Measurements from ENCODE around the gene TAPBPL. TPM values are rescaled to one million over a fixed set of nuclear protein-coding genes. Genes with fewer than 3 reads are reported as not detected.
A peak's percentile ranks its signal among the peaks of the same experiment; 100 is the strongest.

Gene TAPBPL
- total and polyA plus RNA-seq, 2 of the 13 experiments (the other 11 are each of a cell fraction or from before 2014, with no cell fraction given): 10.0 to 14.5 TPM

DNA sequence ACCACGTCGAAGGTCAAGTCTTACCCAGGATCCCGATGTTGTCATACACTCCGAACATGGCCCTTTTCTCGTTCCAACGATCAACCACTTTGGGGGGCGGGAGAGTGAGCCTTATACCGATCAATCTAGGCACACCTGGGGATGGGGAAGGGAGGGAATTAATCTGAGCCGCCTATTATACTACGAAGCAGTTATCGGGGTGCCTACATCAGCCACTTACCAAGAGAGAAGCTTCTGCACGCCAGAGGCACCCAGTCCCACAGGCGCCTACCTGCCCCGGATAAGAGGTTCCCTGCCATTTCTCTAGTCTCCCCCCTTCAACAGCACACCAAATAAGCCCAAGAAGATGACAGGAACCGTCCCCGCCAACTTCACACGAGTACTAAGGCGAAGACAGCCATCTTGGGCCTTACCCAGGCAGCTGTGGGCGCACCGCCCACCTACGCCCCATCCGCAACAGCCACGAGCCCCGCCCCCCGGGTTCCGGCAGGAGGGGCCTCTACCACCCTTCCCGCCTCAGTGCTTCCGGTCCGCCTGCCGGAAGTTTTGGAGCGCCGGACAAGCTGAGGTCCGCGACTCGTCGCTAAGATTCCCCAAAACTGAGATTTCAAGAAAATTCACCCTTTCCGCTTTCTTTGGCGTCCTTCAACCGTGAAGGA lies 41.1 kb downstream of the TAPBPL start, which contains the start of gene MRPL51 (continued):
- TF ChIP-seq, protein P1, sequence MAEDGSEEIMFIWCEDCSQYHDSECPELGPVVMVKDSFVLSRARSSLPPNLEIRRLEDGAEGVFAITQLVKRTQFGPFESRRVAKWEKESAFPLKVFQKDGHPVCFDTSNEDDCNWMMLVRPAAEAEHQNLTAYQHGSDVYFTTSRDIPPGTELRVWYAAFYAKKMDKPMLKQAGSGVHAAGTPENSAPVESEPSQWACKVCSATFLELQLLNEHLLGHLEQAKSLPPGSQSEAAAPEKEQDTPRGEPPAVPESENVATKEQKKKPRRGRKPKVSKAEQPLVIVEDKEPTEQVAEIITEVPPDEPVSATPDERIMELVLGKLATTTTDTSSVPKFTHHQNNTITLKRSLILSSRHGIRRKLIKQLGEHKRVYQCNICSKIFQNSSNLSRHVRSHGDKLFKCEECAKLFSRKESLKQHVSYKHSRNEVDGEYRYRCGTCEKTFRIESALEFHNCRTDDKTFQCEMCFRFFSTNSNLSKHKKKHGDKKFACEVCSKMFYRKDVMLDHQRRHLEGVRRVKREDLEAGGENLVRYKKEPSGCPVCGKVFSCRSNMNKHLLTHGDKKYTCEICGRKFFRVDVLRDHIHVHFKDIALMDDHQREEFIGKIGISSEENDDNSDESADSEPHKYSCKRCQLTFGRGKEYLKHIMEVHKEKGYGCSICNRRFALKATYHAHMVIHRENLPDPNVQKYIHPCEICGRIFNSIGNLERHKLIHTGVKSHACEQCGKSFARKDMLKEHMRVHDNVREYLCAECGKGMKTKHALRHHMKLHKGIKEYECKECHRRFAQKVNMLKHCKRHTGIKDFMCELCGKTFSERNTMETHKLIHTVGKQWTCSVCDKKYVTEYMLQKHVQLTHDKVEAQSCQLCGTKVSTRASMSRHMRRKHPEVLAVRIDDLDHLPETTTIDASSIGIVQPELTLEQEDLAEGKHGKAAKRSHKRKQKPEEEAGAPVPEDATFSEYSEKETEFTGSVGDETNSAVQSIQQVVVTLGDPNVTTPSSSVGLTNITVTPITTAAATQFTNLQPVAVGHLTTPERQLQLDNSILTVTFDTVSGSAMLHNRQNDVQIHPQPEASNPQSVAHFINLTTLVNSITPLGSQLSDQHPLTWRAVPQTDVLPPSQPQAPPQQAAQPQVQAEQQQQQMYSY (CRISPR knock-in tag; IDR thresholded peaks at IDR 0.05): no peak
- TF ChIP-seq BORCS8-MEF2B (CRISPR knock-in tag; IDR thresholded peaks at IDR 0.05) (no peak), ZNF496 (CRISPR knock-in tag; IDR thresholded peaks at IDR 0.05; ENCODE audit: insufficient replicate concordance) (no peak), POLR2AphosphoS5 (IDR thresholded peaks at IDR 0.05; ENCODE audit: low read depth, low read length) (peak; percentile 95), DNMT3B (CRISPR knock-in tag; conservative IDR thresholded peaks at IDR 0.05) (0 out of 2 replicates have a peak, but pooled peaks have one; percentile 43), ZNF446 (CRISPR knock-in tag; IDR thresholded peaks at IDR 0.05) (no peak), ZBTB44 (CRISPR knock-in tag; IDR thresholded peaks at IDR 0.05) (peak; percentile 40; the same call in 1 of the 2 replicates), BCL3 (CRISPR knock-in tag; IDR thresholded peaks at IDR 0.05) (peak; percentile 61; the same call in 1 of the 2 replicates), ZNF207 (IDR thresholded peaks at IDR 0.05; ENCODE audit: borderline replicate concordance) (no peak), DBP (CRISPR knock-in tag; IDR thresholded peaks at IDR 0.05; ENCODE audit: not compliant biosample characterization) (no peak)
- TF ChIP-seq, protein P2, sequence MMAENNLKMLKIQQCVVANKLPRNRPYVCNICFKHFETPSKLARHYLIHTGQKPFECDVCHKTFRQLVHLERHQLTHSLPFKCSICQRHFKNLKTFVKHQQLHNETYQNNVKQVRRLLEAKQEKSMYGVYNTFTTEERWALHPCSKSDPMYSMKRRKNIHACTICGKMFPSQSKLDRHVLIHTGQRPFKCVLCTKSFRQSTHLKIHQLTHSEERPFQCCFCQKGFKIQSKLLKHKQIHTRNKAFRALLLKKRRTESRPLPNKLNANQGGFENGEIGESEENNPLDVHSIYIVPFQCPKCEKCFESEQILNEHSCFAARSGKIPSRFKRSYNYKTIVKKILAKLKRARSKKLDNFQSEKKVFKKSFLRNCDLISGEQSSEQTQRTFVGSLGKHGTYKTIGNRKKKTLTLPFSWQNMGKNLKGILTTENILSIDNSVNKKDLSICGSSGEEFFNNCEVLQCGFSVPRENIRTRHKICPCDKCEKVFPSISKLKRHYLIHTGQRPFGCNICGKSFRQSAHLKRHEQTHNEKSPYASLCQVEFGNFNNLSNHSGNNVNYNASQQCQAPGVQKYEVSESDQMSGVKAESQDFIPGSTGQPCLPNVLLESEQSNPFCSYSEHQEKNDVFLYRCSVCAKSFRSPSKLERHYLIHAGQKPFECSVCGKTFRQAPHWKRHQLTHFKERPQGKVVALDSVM (CRISPR knock-in tag; IDR thresholded peaks at IDR 0.05): no peak
- TF ChIP-seq, protein P3, sequence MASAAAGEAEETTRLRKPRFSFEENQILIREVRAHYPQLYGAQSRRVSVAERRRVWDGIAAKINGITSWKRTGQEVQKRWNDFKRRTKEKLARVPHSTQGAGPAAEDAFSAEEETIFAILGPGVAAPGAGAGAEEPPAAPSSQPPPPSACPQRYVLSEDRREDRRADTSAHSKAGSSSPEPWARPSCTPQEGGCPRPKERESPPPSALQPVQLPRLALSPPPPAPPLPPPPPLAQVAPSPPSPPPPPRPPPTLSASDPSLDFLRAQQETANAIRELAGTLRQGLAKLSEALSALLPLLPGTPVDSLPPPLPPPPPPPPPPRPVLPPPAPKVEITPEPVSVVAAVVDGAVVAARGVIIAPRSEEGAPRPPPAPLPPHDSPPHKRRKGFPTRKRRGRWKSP (CRISPR knock-in tag; IDR thresholded peaks at IDR 0.05): peak; percentile 30; the same call in 1 of the 2 replicates
- TF ChIP-seq, protein P4, sequence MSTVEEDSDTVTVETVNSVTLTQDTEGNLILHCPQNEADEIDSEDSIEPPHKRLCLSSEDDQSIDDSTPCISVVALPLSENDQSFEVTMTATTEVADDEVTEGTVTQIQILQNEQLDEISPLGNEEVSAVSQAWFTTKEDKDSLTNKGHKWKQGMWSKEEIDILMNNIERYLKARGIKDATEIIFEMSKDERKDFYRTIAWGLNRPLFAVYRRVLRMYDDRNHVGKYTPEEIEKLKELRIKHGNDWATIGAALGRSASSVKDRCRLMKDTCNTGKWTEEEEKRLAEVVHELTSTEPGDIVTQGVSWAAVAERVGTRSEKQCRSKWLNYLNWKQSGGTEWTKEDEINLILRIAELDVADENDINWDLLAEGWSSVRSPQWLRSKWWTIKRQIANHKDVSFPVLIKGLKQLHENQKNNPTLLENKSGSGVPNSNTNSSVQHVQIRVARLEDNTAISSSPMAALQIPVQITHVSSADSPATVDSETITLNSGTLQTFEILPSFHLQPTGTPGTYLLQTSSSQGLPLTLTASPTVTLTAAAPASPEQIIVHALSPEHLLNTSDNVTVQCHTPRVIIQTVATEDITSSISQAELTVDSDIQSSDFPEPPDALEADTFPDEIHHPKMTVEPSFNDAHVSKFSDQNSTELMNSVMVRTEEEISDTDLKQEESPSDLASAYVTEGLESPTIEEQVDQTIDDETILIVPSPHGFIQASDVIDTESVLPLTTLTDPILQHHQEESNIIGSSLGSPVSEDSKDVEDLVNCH (CRISPR knock-in tag; IDR thresholded peaks at IDR 0.05): no peak

All from HepG2 (cell line).